Neural progenitor cell (in vitro differentiated cells): ENCODE results near the gene MBOAT7.
"Not testable (repeated sequence)": the region's sequence is repeated elsewhere in the genome, so short reads cannot be mapped to it uniquely, and the experiment has no call there.

Experiments used
- EZH2phosphoT487 ChIP-seq: fragments of 200-600 bp; sonication (generic); IDR thresholded peaks from 2 replicates; pipeline ENCODE4 v1.6.1; 2017; ENCODE audit warnings: antibody characterized with exemption
- TF ChIP-seq, protein P1 (sequence below): fragments of 200-600 bp; sonication (generic); IDR thresholded peaks from 2 replicates; pipeline ENCODE4 v1.5.1; 2017; ENCODE audit warnings: antibody characterized with exemption, mild to moderate bottlenecking

- TF ChIP-seq, protein P1, sequence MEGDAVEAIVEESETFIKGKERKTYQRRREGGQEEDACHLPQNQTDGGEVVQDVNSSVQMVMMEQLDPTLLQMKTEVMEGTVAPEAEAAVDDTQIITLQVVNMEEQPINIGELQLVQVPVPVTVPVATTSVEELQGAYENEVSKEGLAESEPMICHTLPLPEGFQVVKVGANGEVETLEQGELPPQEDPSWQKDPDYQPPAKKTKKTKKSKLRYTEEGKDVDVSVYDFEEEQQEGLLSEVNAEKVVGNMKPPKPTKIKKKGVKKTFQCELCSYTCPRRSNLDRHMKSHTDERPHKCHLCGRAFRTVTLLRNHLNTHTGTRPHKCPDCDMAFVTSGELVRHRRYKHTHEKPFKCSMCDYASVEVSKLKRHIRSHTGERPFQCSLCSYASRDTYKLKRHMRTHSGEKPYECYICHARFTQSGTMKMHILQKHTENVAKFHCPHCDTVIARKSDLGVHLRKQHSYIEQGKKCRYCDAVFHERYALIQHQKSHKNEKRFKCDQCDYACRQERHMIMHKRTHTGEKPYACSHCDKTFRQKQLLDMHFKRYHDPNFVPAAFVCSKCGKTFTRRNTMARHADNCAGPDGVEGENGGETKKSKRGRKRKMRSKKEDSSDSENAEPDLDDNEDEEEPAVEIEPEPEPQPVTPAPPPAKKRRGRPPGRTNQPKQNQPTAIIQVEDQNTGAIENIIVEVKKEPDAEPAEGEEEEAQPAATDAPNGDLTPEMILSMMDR = not testable (repeated sequence)
- TF ChIP-seq EZH2phosphoT487 = not testable (repeated sequence)
These were observed 7.5 kb downstream of the MBOAT7 start for GRCh38 chr19:54181894-54182293.
